ENCODE measurements around the gene HSF5. TPM values are rescaled to one million over a fixed set of nuclear protein-coding genes. Genes with fewer than 3 reads are reported as not detected.

The HSF5 gene
- 0.11 and 0.82 TPM in 2 replicates for total RNA-seq (2014; rRNA removed; shearing (Covaris generic); ENCODE audit: low replicate concordance)

DNA sequence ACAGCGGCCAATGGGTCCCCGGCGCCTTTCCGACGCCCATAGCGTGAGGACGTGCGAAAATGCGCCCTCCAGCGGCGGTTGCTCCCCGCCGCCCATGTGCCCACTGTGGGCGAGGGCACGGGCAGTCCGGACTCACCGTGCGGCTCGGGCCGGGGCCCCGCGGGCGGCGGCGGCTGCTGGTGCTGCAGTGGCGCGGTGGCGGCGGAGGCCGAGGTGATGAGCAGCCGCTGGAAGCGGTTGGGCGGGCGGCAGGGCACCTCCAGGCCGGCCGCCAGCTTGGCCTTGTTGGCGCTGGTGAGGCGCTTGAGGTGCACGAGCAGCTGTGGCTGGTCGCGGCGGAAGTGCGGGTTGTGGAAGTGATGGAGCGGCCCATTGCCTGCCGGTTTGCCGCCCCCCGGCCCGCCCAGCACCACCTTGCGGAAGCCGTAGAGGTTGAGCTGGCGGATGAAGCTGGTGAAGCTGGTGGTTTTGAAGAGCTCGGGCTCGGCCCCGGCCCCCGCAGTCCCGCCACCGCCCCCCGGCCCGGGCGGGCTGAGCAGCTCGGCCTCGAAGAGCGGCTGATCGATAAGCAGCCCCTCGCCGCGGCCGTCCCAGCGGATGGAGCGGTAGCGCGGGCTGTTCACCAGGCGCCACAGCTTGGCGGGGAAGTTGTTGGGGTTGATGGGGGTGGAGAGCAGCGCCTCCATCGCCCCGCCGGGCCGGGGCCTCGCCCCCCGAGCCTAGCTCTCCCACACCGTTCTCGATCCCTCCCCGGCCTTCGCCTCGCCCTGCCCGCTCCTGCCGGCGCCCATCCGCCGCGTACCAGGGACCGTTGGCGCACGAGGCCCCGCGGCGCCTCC, at the start of gene HSF5:
Gene HSF5, minus strand, starts transcription at position 820 of the 839 bp plus-strand sequence. Its CDS starts 134 bp downstream, at position 686.
- DNase-seq, result no peak
- H3K36me3 ChIP-seq (ENCODE audit: insufficient read depth, low read length), result peaks cover 38% of the 10 kb centered on the region
- no peak within 1 kb of the TSS for H3K27ac ChIP-seq (ENCODE audit: low read length)
- H2AFZ ChIP-seq (ENCODE audit: low read length), result no peak within 1 kb of the TSS
- no peaks in the 10 kb centered on the region for H3K4me1 ChIP-seq (ENCODE audit: low read length)
- no peaks in the 10 kb centered on the region for H4K20me1 ChIP-seq (ENCODE audit: insufficient read depth, low read depth, low read length)
- no peaks in the 10 kb centered on the region for H3K79me2 ChIP-seq (ENCODE audit: low read length)
- no peak within 1 kb of the TSS for H3K4me2 ChIP-seq (ENCODE audit: low read depth, low read length, poor library complexity, severe bottlenecking)
- no peak within 1 kb of the TSS for H3K4me3 ChIP-seq (ENCODE audit: low read length)
- H3K9ac ChIP-seq (ENCODE audit: low read length), result no peak within 1 kb of the TSS
- H3K27me3 ChIP-seq (ENCODE audit: low read length), result no peaks in the 10 kb centered on the region
- H3K9me2 ChIP-seq (replicated peaks; ENCODE audit: insufficient read depth, low read length), result no peaks in the 10 kb centered on the region
- H3K9me3 ChIP-seq (ENCODE audit: low read length), result no peaks in the 10 kb centered on the region

GRCh38 chr17:58537266-58537665, 49.1 kb upstream of the HSF5 start:
- Histone ChIP-seq H3K27ac (ENCODE audit: low read length) (no peak overlapping the region), H3K27me3 (ENCODE audit: low read length) (no peaks in the 10 kb centered on the region), H3K9me2 (replicated peaks; ENCODE audit: insufficient read depth, low read length) (no peaks in the 10 kb centered on the region), H3K9me3 (ENCODE audit: low read length) (no peaks in the 10 kb centered on the region), H3K36me3 (ENCODE audit: insufficient read depth, low read length) (no peaks in the 10 kb centered on the region), H2AFZ (ENCODE audit: low read length) (no peak overlapping the region), H4K20me1 (ENCODE audit: insufficient read depth, low read depth, low read length) (no peaks in the 10 kb centered on the region), H3K4me1 (ENCODE audit: low read length) (peaks cover 30% of the 10 kb centered on the region), H3K9ac (ENCODE audit: low read length) (no peak overlapping the region), H3K4me3 (ENCODE audit: low read length) (no peak overlapping the region), H3K79me2 (ENCODE audit: low read length) (no peaks in the 10 kb centered on the region), H3K4me2 (ENCODE audit: low read depth, low read length, poor library complexity, severe bottlenecking) (no peak overlapping the region)
- DNase-seq, result no peak

GRCh38 chr17:58536542-58536941, 48.3 kb upstream of the HSF5 start:
- Histone ChIP-seq H3K4me3 (ENCODE audit: low read length) (no peak overlapping the region), H3K4me2 (ENCODE audit: low read depth, low read length, poor library complexity, severe bottlenecking) (no peak overlapping the region), H2AFZ (ENCODE audit: low read length) (no peak overlapping the region), H3K27me3 (ENCODE audit: low read length) (no peaks in the 10 kb centered on the region), H3K4me1 (ENCODE audit: low read length) (peaks cover 30% of the 10 kb centered on the region), H3K36me3 (ENCODE audit: insufficient read depth, low read length) (no peaks in the 10 kb centered on the region), H3K9me3 (ENCODE audit: low read length) (no peaks in the 10 kb centered on the region), H3K27ac (ENCODE audit: low read length) (no peak overlapping the region), H3K79me2 (ENCODE audit: low read length) (no peaks in the 10 kb centered on the region), H3K9ac (ENCODE audit: low read length) (no peak overlapping the region), H4K20me1 (ENCODE audit: insufficient read depth, low read depth, low read length) (no peaks in the 10 kb centered on the region), H3K9me2 (replicated peaks; ENCODE audit: insufficient read depth, low read length) (no peaks in the 10 kb centered on the region)
- DNase-seq, result no peak

- Histone ChIP-seq H4K20me1 (ENCODE audit: insufficient read depth, low read depth, low read length) (no peaks in the 10 kb centered on the region), H2AFZ (ENCODE audit: low read length) (no peak overlapping the region), H3K27ac (ENCODE audit: low read length) (no peak overlapping the region), H3K4me1 (ENCODE audit: low read length) (peaks cover 28% of the 10 kb centered on the region), H3K4me3 (ENCODE audit: low read length) (no peak overlapping the region), H3K79me2 (ENCODE audit: low read length) (no peaks in the 10 kb centered on the region), H3K36me3 (ENCODE audit: insufficient read depth, low read length) (no peaks in the 10 kb centered on the region), H3K9me2 (replicated peaks; ENCODE audit: insufficient read depth, low read length) (no peaks in the 10 kb centered on the region), H3K9me3 (ENCODE audit: low read length) (no peaks in the 10 kb centered on the region), H3K4me2 (ENCODE audit: low read depth, low read length, poor library complexity, severe bottlenecking) (no peak overlapping the region), H3K9ac (ENCODE audit: low read length) (no peak overlapping the region), H3K27me3 (ENCODE audit: low read length) (no peaks in the 10 kb centered on the region)
- no peak for DNase-seq
These were observed 47.2 kb upstream of the HSF5 start for GRCh38 chr17:58535431-58535830.

GRCh38 chr17:58534901-58535421, 46.8 kb upstream of the HSF5 start:
- Histone ChIP-seq H2AFZ (ENCODE audit: low read length) (no peak overlapping the region), H3K27ac (ENCODE audit: low read length) (no peak overlapping the region), H3K9ac (ENCODE audit: low read length) (no peak overlapping the region), H3K9me2 (replicated peaks; ENCODE audit: insufficient read depth, low read length) (no peaks in the 10 kb centered on the region), H3K79me2 (ENCODE audit: low read length) (no peaks in the 10 kb centered on the region), H3K4me1 (ENCODE audit: low read length) (peaks cover 24% of the 10 kb centered on the region), H3K27me3 (ENCODE audit: low read length) (no peaks in the 10 kb centered on the region), H3K36me3 (ENCODE audit: insufficient read depth, low read length) (no peaks in the 10 kb centered on the region), H3K4me2 (ENCODE audit: low read depth, low read length, poor library complexity, severe bottlenecking) (no peak overlapping the region), H3K4me3 (ENCODE audit: low read length) (no peak overlapping the region), H3K9me3 (ENCODE audit: low read length) (no peaks in the 10 kb centered on the region), H4K20me1 (ENCODE audit: insufficient read depth, low read depth, low read length) (no peaks in the 10 kb centered on the region)
- no peak for DNase-seq

GRCh38 chr17:58534331-58534730, 46.1 kb upstream of the HSF5 start:
- no peak for DNase-seq
- H3K9me3 ChIP-seq (ENCODE audit: low read length), result no peaks in the 10 kb centered on the region
- H3K27ac ChIP-seq (ENCODE audit: low read length), result no peak overlapping the region
- H2AFZ ChIP-seq (ENCODE audit: low read length), result no peak overlapping the region
- H3K4me2 ChIP-seq (ENCODE audit: low read depth, low read length, poor library complexity, severe bottlenecking), result no peak overlapping the region
- peaks cover 17% of the 10 kb centered on the region for H3K4me1 ChIP-seq (ENCODE audit: low read length)
- no peaks in the 10 kb centered on the region for H3K27me3 ChIP-seq (ENCODE audit: low read length)
- H3K36me3 ChIP-seq (ENCODE audit: insufficient read depth, low read length), result no peaks in the 10 kb centered on the region
- H3K9me2 ChIP-seq (replicated peaks; ENCODE audit: insufficient read depth, low read length), result no peaks in the 10 kb centered on the region
- no peak overlapping the region for H3K9ac ChIP-seq (ENCODE audit: low read length)
- no peak overlapping the region for H3K4me3 ChIP-seq (ENCODE audit: low read length)
- H3K79me2 ChIP-seq (ENCODE audit: low read length), result no peaks in the 10 kb centered on the region
- H4K20me1 ChIP-seq (ENCODE audit: insufficient read depth, low read depth, low read length), result no peaks in the 10 kb centered on the region

DNA sequence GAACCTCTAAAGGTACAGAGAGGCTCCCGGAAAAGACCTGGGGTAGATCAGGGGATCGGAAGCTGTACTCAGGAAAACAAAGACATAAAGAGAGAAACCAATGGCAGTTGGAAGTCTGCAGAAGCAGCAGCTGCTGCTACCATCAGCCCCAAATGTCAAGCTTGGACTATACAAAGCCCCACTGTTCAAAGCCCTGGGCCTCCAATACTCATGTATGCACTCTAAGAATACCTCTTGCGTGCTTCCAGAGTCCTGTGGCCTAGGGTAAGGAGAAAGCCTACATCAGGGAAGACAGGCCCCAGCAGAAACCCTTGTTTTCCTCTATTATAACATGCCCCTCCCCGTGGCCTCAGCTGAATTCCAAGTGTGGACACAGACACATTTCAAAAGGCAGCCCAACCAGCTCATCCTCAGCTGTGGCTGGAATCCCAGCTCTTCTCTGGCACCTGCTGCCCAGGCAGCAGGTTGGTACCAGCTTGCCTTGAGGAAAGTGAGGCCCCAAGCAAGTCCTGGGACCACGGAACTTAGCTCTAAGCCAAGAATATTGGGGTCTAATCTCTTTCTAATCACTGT, 45.5 kb upstream of the HSF5 start:
- no peak for DNase-seq
- Histone ChIP-seq H2AFZ (ENCODE audit: low read length) (no peak overlapping the region), H3K4me1 (ENCODE audit: low read length) (peaks cover 11% of the 10 kb centered on the region), H3K9me2 (replicated peaks; ENCODE audit: insufficient read depth, low read length) (no peaks in the 10 kb centered on the region), H3K27ac (ENCODE audit: low read length) (no peak overlapping the region), H3K27me3 (ENCODE audit: low read length) (no peaks in the 10 kb centered on the region), H3K4me3 (ENCODE audit: low read length) (no peak overlapping the region), H3K9ac (ENCODE audit: low read length) (no peak overlapping the region), H3K4me2 (ENCODE audit: low read depth, low read length, poor library complexity, severe bottlenecking) (no peak overlapping the region), H3K36me3 (ENCODE audit: insufficient read depth, low read length) (no peaks in the 10 kb centered on the region), H3K79me2 (ENCODE audit: low read length) (no peaks in the 10 kb centered on the region), H4K20me1 (ENCODE audit: insufficient read depth, low read depth, low read length) (no peaks in the 10 kb centered on the region), H3K9me3 (ENCODE audit: low read length) (no peaks in the 10 kb centered on the region)

DNA sequence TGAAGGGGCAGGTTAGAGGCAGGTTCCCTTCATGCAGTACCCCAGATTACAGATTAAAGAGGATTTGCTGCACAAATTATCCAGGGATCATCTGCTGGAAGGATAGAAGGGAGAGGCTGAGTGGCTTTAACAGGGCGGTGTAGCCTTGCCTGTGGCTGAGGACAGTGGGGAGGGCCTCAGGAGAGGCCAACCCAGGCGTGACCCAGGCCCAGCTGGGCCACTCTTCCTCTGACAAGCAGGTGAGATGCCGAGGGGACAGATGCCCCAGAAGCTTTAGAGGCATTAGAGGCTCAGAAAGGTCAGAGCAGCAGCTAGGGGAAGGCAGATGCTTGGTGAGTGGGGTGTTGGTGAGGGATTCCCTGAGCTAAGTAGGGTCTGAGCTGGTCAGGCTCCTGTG, 44.3 kb upstream of the HSF5 start:
- Histone ChIP-seq H3K9ac (ENCODE audit: low read length) (no peak overlapping the region), H3K4me1 (ENCODE audit: low read length) (peaks cover 9% of the 10 kb centered on the region), H3K4me2 (ENCODE audit: low read depth, low read length, poor library complexity, severe bottlenecking) (no peak overlapping the region), H3K9me2 (replicated peaks; ENCODE audit: insufficient read depth, low read length) (no peaks in the 10 kb centered on the region), H3K36me3 (ENCODE audit: insufficient read depth, low read length) (no peaks in the 10 kb centered on the region), H4K20me1 (ENCODE audit: insufficient read depth, low read depth, low read length) (no peaks in the 10 kb centered on the region), H2AFZ (ENCODE audit: low read length) (no peak overlapping the region), H3K27ac (ENCODE audit: low read length) (no peak overlapping the region), H3K4me3 (ENCODE audit: low read length) (no peak overlapping the region), H3K27me3 (ENCODE audit: low read length) (no peaks in the 10 kb centered on the region), H3K79me2 (ENCODE audit: low read length) (no peaks in the 10 kb centered on the region), H3K9me3 (ENCODE audit: low read length) (no peaks in the 10 kb centered on the region)
- no peak for DNase-seq
